Measurements from ENCODE around the gene MED9.
A peak's percentile ranks its signal among the peaks of the same experiment; 100 is the strongest.

The MED9 gene

GRCh38 chr17:17535957-17536356 lies 59.2 kb downstream of the MED9 start:
- DNase-seq (ENCODE audit: low read depth, low spot score), result peak; percentile 73

- no peak for DNase-seq (ENCODE audit: low read depth, low spot score)
Measured at GRCh38 chr17:17536702-17537101, 59.9 kb downstream of the MED9 start.

GRCh38 chr17:17537311-17538099 lies 60.7 kb downstream of the MED9 start:
- DNase-seq (ENCODE audit: low read depth, low spot score), result no peak

- DNase-seq (ENCODE audit: low read depth, low spot score), result peak; percentile 31
Measured at GRCh38 chr17:17538417-17539391, 61.9 kb downstream of the MED9 start.

GRCh38 chr17:17539591-17539990 lies 62.8 kb downstream of the MED9 start:
- no peak for DNase-seq (ENCODE audit: low read depth, low spot score)

- DNase-seq (ENCODE audit: low read depth, low spot score), result no peak
Measured at GRCh38 chr17:17540278-17540906, 63.6 kb downstream of the MED9 start.

GRCh38 chr17:17540935-17541639 lies 64.3 kb downstream of the MED9 start:
- DNase-seq (ENCODE audit: low read depth, low spot score), result no peak

GRCh38 chr17:17541640-17542001 lies 64.8 kb downstream of the MED9 start:
- DNase-seq (ENCODE audit: low read depth, low spot score), result no peak
